Adipose tissue (tissue), 3 donors: ENCODE measurements around the gene TOP3A. TPM values are rescaled to one million over a fixed set of nuclear protein-coding genes. Genes with fewer than 3 reads are reported as not detected.
A peak's percentile ranks its signal among the peaks of the same experiment; 100 is the strongest.
"Not testable (repeated sequence)": the region's sequence is repeated elsewhere in the genome, so short reads cannot be mapped to it uniquely, and the experiment has no call there.

ENCODE experiments used
- H3K27ac ChIP-seq: one replicate; pipeline ENCODE4 v1.5.1; 2013; ENCODE audit warnings: low read depth, low read length
- WGBS, 3 donors: extraction: QIAGEN DNeasy Blood & Tissue Kit; methylation state at CpG; one replicate each; pipeline ENCODE4 v1.1.7; 2013; 5-methylcytosine and 5-hydroxymethylcytosine counted together
- polyA plus RNA-seq, 3 donors: library from polyadenylated mRNA; stranded (reverse); fragments of 200-250 nt; gene quantifications; one replicate each; pipeline ENCODE4 v1.2.3, GENCODE V29; 2013
- donor health status: healthy with polysubstance abuse.
- donor health status: Bipolar disorder and iron deficiency.
- donor health status: healthy.

The TOP3A gene, protein sequence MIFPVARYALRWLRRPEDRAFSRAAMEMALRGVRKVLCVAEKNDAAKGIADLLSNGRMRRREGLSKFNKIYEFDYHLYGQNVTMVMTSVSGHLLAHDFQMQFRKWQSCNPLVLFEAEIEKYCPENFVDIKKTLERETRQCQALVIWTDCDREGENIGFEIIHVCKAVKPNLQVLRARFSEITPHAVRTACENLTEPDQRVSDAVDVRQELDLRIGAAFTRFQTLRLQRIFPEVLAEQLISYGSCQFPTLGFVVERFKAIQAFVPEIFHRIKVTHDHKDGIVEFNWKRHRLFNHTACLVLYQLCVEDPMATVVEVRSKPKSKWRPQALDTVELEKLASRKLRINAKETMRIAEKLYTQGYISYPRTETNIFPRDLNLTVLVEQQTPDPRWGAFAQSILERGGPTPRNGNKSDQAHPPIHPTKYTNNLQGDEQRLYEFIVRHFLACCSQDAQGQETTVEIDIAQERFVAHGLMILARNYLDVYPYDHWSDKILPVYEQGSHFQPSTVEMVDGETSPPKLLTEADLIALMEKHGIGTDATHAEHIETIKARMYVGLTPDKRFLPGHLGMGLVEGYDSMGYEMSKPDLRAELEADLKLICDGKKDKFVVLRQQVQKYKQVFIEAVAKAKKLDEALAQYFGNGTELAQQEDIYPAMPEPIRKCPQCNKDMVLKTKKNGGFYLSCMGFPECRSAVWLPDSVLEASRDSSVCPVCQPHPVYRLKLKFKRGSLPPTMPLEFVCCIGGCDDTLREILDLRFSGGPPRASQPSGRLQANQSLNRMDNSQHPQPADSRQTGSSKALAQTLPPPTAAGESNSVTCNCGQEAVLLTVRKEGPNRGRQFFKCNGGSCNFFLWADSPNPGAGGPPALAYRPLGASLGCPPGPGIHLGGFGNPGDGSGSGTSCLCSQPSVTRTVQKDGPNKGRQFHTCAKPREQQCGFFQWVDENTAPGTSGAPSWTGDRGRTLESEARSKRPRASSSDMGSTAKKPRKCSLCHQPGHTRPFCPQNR
- 10 to 100 TPM in 2 of 3 donors, 1 to 10 TPM in 1; 6.5 to 16.6 (median 12.5) TPM for polyA plus RNA-seq

DNA sequence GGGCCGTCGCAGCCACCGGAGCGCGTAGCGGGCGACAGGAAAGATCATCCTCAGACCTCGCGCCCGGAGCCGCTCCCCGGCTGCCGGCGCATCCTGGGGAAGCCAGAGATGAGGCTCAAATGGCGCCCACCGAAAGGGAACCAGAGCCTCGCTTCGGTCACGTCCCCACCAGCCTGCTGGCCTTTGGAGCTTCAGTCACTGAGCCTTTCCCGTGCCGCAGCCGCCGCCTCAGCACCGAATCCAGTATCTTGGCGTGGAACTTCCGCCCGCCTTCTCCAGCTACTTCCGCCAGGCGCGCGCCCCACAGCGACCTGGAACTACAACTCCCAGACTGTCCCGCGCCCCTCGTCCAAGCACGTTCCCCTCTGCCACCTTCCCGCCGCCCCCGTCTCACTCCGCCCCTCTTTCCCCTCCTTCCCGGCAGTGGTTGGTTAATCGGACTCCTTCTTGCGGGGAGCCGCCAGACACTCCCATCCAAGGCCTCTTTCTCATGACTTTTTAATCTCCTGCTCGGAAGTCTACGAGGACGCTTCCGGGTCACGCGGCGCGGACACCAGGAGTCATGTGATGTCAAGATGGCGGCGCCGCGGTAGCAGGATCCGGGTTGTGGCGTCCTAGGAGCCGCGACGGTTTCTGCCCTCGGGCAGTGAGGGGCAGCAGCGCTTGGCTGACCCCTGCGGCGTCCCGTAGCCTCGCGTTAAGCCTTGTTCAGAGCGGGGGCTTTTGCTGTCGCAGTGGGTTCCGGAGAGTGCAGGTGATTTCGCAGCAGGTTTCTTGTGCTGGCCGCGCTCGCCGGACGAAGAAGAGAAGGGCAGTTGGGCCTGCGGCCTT lies at the start of gene TOP3A, which contains the start of gene SMCR8:
Gene TOP3A, minus strand, starts transcription at position 264 of the 831 bp plus-strand sequence. Its CDS starts 216 bp downstream, at position 48.
Gene SMCR8, plus strand, starts transcription at position 563 of the 831 bp plus-strand sequence. CDS start 497 bp downstream, outside the sequence.
- H3K27ac ChIP-seq = peak within 1 kb of the TSS; percentile 83
- WGBS, 3 donors = 0 to 1% (median 0%) methylated on average over 69 to 78 of the region's 78 CpGs

DNA sequence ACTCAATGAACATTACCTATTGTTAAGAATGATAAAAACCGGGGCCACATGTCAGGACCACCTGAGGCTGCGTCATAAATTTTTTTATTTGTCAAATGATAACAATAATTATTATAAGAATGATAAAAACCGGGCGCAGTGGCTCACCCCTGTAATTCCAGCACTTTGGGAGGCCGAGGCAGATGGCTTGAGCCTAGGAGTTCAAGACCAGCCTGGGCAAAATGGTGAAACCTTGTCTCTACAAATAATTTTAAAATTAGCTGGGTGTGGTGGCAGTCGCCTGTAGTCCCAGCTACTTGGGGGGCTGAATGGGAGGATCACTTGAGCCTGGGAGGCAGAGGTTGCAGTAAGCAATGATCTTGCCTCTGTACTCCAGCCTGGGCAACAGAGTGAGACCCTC lies 49.4 kb upstream of the TOP3A start:
- 85 to 96% (median 90%) methylated on average over 6 of the region's 6 CpGs for WGBS, 3 donors
- H3K27ac ChIP-seq = no peak overlapping the region

DNA sequence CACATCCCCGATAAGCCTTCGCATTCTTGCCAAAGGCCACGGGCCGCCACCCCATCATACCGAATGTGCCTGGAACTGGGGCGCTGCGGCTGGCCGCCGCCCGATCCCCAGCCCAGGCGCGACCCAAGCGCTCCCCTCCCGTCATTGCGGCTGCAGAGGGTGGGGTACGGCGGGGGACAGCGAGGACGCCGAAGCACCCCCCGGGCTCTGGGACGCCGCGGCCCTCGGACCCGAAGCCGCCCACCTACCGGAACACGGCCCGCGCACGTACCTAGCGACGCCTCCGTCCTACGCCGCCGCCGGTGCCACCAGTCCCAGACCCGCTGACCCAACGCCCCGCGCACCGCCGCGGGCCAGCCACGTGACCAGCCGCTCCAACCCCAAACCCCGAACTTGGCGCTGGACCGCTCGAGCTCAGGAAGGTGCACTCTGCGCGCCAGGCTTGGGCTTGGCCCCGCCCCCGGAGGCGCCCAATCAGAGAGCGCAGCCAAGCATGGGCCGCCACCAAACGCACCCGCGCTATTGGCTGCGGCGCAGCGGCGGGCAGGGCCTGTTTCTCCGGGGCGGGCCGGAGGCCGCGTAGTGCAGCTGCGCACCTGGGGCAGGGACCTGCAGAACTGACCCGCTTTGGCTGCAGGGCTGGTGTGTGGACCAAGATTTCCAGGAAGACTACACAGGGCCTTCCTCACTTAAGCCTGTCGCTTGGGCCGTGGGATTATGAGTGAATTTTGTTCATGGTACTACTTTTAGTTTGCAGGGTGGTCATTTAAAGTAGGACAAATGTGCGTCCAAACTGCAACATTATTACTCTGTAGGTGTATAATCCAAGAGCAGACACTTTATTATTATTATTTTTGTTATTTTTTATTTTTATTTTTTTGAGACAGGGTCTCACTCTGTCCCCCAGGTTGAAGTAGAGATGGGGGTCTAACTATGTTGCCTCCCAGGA lies 48.6 kb upstream of the TOP3A start, which contains the start of gene SHMT1:
Gene SHMT1, minus strand, starts transcription at position 450 of the 949 bp plus-strand sequence. CDS start 7,569 bp downstream, outside the sequence.
- 1% methylated on average over 73 to 76 of the region's 76 CpGs for WGBS, 3 donors

DNA sequence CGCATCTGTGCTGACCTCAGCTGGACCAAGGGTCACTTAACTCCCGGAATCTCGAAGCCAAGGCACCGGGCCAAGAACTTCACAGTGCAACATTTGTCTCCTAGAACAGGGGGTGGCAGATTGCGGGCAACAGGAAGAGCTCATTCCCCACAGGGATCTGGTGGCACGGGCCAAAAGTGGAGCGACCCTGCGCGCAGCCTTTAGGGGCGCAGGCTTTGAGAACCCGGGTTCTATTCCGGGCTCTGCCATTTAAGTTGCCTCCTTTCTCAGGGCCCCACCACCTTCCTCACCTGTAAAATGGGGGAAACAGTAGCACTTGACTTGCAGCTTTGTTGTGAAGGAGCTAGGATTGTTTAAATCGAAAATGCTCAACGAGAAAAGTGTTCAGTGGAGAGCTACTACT lies 47.9 kb upstream of the TOP3A start:
- WGBS, 3 donors = 4 to 5% (median 4%) methylated on average over 14 of the region's 14 CpGs
- H3K27ac ChIP-seq = no peak overlapping the region

More for the DNA sequence above, 48.6 kb upstream of the TOP3A start, which contains the start of gene SHMT1:
- no peak within 1 kb of the TSS for H3K27ac ChIP-seq

DNA sequence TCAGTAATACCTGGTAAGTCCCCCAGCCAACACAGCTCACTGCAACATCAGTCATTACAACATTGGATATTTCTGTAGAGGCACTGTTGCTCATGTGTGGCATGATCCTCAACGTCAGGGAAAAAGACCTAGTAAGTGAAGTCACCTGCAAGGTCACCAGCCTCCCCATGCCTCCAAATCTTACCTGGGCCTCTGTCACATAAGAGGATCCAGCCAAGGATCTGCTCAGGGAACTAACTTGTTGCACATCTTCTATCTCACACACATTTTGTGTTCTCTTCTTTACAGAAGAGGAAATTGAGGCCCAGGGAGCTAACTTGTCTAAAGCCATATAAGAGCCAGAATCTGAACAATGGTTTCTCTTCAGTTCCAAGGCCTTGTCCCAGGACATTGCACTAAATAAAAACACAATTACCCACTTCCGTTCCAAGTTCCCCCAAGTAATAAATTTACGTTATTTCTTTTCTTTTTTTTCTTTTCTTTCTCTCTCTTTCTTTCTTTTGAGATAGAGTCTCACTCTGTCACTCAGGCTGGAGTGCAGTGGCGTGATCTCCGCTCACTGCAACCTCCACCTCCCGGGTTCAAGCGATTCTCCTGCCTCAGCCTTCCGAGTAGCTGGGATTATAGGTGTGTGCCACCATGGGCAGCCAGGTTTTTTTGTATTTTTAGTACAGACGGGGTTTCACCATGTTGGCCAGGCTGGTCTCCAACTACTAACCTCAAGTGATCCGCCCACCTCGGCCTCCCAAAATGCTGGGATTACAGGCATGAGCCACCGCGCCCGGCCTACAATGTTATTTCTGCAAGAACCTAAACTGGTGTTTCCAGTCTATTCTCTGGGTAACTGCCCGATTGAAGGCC lies 47.3 kb upstream of the TOP3A start:
- WGBS, 3 donors = 52 to 61% (median 58%) methylated on average over 15 of the region's 15 CpGs
- H3K27ac ChIP-seq = no peak overlapping the region

DNA sequence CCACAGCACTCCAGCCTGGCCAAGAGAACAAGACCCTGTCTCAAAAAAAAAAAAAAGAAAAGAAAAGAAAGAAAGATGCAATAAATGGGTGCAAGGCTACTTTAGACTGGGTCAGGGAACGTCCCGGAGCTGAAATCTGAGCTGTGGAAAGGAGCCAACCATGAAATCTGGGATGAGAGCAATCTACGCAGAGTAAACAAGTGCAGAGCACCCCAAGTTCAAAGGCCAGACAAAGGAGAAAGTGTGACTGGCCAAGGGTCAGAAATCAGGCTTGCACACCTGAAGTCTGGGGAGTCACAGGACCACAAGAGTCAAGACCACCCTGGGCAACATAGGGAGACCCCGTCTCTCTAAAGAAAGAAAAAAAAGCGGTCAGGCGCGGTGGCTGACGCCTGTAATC lies 45.7 kb upstream of the TOP3A start:
- WGBS, 3 donors = 81 to 90% (median 89%) methylated on average over 8 of the region's 8 CpGs

DNA sequence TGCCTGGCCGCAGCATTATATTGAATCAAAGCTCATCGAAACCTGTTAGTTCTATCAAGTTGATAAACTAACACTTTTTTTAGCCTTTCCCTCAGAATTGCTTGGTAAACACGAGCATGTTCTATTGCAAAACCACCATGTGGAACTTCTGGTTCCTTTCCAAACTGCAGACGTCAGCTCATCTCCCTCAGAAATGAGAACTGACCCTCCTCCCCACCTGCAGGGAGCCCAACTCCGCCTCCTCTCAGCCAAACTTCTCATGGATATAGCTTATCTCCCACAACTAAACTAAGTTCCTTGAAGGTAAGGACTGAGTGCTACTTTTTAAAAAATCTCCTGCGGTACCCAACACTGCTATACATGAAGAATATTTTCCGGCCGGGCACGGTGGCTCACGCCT lies 41.8 kb upstream of the TOP3A start:
- 68 to 90% (median 75%) methylated on average over 10 of the region's 10 CpGs for WGBS, 3 donors
- no peak overlapping the region for H3K27ac ChIP-seq

More for the DNA sequence above, 45.7 kb upstream of the TOP3A start:
- H3K27ac ChIP-seq = no peak overlapping the region

DNA sequence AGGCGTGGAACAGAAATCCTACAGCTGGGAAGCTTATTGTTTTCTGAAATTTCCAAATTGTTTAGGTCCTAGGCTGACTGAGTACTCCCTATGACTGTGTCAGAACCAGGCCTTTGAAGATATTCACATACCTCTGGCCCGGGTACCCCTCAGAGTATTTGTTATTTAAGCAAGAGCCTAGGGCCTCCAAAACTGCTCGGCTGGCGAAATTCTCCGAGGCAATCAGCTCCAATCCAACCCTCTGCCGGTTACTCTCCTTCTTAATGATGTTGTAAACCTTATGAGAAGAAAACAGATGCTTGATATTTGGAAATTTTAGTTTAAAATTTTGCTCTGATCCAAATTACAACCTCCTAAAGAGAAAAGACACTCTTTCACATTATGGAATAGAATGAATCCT lies 38.7 kb upstream of the TOP3A start:
- 88 to 95% (median 93%) methylated on average over 6 of the region's 6 CpGs for WGBS, 3 donors
- no peak overlapping the region for H3K27ac ChIP-seq

DNA sequence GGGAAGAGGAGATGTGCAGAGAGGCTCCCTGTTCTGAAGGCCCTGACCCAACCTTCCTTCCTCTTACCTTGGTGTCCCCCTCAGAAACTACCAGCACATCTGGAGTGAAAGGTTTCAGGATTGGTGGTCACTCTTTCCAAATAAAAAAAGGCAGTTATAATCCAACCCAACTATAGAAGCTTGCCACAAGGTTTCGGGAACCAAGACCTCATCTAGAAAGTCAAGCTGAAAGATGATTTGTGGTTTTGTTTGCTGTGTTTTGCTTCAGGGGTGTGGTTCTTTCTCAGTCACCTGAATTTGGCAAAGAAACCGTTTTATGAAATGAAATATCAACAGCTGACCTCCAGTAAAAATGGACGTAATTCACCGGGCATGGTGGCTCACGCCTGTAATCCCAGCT lies 29.2 kb upstream of the TOP3A start:
- WGBS, 3 donors = 91 to 94% (median 92%) methylated on average over 5 of the region's 5 CpGs

DNA sequence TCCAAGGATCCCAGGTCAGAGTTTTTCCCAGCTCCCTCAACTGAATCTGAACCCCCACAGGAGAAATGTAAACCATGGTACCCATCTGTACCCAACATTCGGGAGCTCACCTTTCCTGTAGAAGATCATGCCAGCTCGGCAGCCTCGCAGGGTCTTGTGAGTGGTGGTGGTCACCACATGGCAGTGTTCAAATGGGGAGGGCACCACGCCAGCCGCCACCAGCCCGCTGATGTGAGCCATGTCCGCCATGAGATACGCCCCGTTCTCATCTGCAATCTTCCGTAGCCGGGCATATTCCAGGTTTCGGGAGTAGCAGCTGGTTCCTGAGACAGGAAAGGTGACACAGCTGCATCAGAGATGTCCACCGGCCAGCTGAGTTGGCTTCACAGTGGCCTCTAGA lies 25.1 kb upstream of the TOP3A start:
- no peak overlapping the region for H3K27ac ChIP-seq
- 95 to 97% (median 97%) methylated on average over 13 of the region's 13 CpGs for WGBS, 3 donors

More for the DNA sequence above, 29.2 kb upstream of the TOP3A start:
- H3K27ac ChIP-seq = no peak overlapping the region

DNA sequence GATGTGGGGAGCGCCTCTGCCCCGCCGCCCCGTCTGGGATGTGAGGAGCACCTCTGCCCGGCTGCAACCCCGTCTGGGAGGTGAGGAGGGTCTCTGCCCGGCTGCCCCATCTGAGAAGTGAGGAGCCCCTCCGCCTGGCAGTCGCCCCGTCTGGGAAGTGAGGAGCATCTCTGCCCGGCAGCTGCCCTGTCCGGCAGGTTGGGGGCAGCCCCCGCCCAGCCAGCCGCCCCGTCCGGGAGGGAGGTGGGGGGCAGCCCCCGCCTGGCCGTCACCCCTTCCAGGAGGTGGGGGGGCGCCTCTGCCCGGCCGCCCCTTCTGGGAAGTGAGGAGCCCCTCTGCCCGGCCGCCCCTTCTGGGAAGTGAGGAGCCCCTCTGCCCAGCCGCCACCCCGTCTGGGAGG lies 23.4 kb upstream of the TOP3A start:
- H3K27ac ChIP-seq = not testable (repeated sequence)
- WGBS, 3 donors = 94 to 99% (median 94%) methylated on average over 17 to 24 of the region's 25 CpGs

DNA sequence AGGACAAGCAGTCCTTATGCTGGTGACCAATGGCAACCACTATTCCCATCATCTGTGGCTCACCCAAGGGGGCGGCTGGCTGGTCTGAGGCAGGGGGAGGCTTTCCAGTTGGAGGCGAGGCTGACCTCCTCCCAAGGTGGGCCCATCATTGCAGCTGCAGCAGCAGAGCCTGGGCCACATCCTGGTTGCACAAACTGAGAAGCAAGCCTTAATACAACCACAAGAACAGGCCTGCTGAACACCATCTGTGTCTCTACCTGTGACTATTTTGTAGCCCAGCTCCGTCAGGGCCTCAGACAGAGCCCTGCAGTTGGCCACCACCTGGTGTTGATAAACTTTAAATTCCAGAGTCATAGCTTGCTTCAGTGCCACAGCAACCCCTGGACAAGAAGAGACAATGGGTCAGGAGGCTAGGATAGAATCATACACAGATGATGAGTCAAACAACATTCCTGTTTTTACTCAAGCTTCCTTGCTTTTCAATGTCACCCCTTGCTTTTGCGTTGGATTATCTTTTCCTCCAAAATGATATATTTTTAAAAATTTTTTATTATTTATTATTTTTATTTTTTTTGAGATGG lies 18.2 kb upstream of the TOP3A start:
- H3K27ac ChIP-seq = no peak overlapping the region
- WGBS, 3 donors = 74 to 90% (median 89%) methylated on average over 4 of the region's 4 CpGs

DNA sequence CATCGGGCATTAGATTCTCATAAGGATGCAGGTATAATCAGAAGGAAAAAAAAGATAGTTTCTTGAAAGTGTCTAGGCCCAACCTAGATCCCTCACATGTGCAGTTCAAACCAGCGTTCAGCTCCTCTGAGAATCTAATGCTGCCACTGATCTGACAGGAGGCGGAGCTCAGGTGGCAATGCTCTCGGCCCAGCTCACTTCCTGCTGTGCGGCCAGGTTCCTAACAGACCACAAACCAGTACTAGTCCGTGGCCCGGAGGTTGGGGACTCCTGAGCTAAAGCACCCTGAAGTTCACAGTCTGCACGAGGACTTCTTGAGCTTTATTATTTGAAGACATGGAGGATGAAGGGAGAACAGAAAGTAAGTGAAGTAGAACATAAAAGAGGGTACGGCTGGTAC lies 17.1 kb upstream of the TOP3A start:
- H3K27ac ChIP-seq = no peak overlapping the region
- 86 to 88% (median 88%) methylated on average over 9 of the region's 9 CpGs for WGBS, 3 donors

DNA sequence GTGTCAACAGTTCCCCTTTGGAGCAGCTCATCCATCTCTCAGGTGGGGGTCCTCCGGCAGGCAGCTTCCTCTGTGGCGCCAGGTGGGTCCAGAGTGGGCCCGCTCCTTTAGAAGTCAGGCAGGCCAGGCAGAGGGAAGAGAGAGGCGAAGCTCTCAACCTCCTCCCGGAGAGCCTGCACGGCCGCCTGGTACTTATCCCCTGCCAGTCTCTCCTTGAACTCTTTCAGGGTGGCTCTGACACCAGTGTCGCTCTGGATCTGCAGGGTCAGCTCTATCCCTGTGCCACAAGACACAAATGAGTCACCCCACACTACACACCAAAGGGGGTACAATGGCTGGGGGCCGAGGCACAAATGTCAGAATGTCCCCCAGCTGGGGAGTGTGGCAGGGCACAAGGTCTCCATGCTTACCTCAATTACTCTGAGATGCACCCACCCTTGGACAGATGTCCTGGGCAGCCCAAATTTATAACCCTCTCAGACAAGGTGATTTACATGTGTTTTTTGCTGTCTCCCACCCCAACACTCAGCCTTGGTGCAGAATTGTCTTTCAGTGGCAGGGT lies 13.9 kb upstream of the TOP3A start:
- no peak overlapping the region for H3K27ac ChIP-seq
- 87 to 97% (median 93%) methylated on average over 8 to 9 of the region's 9 CpGs for WGBS, 3 donors

DNA sequence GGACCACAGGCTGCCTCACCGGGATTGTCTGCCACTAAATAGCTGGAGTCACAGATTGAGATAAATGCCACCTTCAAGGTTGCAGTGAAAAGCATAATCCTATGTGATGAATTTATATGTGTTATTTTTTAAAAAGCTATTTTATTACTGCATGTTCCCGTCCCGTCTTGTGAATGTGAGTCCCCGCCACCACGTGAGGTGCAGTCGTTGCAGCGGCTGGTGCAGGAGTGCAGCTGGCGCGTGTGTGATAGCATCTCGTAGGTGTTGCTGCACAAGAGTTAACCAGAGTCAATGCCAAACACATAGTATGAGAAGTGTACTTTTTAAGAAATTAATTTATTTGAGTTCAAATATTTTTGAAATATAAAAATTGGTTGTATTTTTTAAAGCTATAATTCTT lies 12.8 kb upstream of the TOP3A start:
- 90 to 92% (median 91%) methylated on average over 10 of the region's 10 CpGs for WGBS, 3 donors
- H3K27ac ChIP-seq = no peak overlapping the region
